Measurements from ENCODE around the gene CD1C. TPM values are rescaled to one million over a fixed set of nuclear protein-coding genes. Genes with fewer than 3 reads are reported as not detected.
A peak's percentile ranks its signal among the peaks of the same experiment; 100 is the strongest.

CD1C gene
- total RNA-seq, 6 donors from 2014 or later: 0.46 to 6.8 (median 3.3) TPM; not detected in 3

GRCh38 chr1:158286487-158286886, 3.2 kb upstream of the CD1C start:
- no peaks in the 10 kb centered on the region for H3K27me3 ChIP-seq
- no peak overlapping the region for H3K4me3 ChIP-seq
- no peaks in the 10 kb centered on the region for H3K36me3 ChIP-seq
- ATAC-seq (ENCODE audit: low FRiP score in 2 of 2): no peak
- DNase-seq: no peak
- H3K9me3 ChIP-seq: no peaks in the 10 kb centered on the region
- 79 to 80% methylated on average over 4 of the region's 4 CpGs for WGBS, 2 donors
- peak overlapping the region in 1 of 4 donors; percentile 56 for H3K27ac ChIP-seq
- TF ChIP-seq POLR2AphosphoS5 (IDR thresholded peaks at IDR 0.05): no peak
- no peak for TF ChIP-seq EP300 (IDR thresholded peaks at IDR 0.05)
- no peak for TF ChIP-seq POLR2A (IDR thresholded peaks at IDR 0.05)
- no peak for TF ChIP-seq CTCF (IDR thresholded peaks at IDR 0.05)
- no peaks in the 10 kb centered on the region for H3K4me1 ChIP-seq

- no peaks in the 10 kb centered on the region for H3K36me3 ChIP-seq
- H3K4me1 ChIP-seq: no peaks in the 10 kb centered on the region
- TF ChIP-seq CTCF (IDR thresholded peaks at IDR 0.05) (no peak), POLR2AphosphoS5 (IDR thresholded peaks at IDR 0.05) (no peak), POLR2A (IDR thresholded peaks at IDR 0.05) (no peak), EP300 (IDR thresholded peaks at IDR 0.05) (no peak)
- H3K27ac ChIP-seq: peak overlapping the region in 1 of 4 donors; percentile 56
- ATAC-seq (ENCODE audit: low FRiP score in 2 of 2) (no peak), DNase-seq (no peak)
- 82 to 89% methylated on average over 1 of the region's 1 CpG for WGBS, 2 donors
- H3K9me3 ChIP-seq: no peaks in the 10 kb centered on the region
- no peaks in the 10 kb centered on the region for H3K27me3 ChIP-seq
- H3K4me3 ChIP-seq: no peak overlapping the region
Measured at GRCh38 chr1:158286941-158287346, 2.8 kb upstream of the CD1C start.

- Histone ChIP-seq H3K9me3 (no peaks in the 10 kb centered on the region), H3K4me1 (no peaks in the 10 kb centered on the region), H3K36me3 (no peaks in the 10 kb centered on the region), H3K27ac (no peak overlapping the region), H3K27me3 (no peaks in the 10 kb centered on the region), H3K4me3 (no peak overlapping the region)
- 60 to 71% methylated on average over 5 of the region's 5 CpGs for WGBS, 2 donors
- no peak for TF ChIP-seq EP300 (IDR thresholded peaks at IDR 0.05)
- no peak for TF ChIP-seq CTCF (IDR thresholded peaks at IDR 0.05)
- no peak for TF ChIP-seq POLR2AphosphoS5 (IDR thresholded peaks at IDR 0.05)
- TF ChIP-seq POLR2A (IDR thresholded peaks at IDR 0.05): no peak
- ATAC-seq (ENCODE audit: low FRiP score in 2 of 2) (peak in 1 of 2 donors; percentile 17), DNase-seq (no peak)
Measured at GRCh38 chr1:158290321-158290844, 660 bp downstream of the CD1C start.

GRCh38 chr1:158295791-158296190, 6.1 kb downstream of the CD1C start:
- TF ChIP-seq CTCF (IDR thresholded peaks at IDR 0.05): no peak
- TF ChIP-seq POLR2AphosphoS5 (IDR thresholded peaks at IDR 0.05): no peak
- no peak for TF ChIP-seq POLR2A (IDR thresholded peaks at IDR 0.05)
- TF ChIP-seq EP300 (IDR thresholded peaks at IDR 0.05): no peak
- no peak overlapping the region for H3K4me3 ChIP-seq
- ATAC-seq (ENCODE audit: low FRiP score in 2 of 2) (peak; percentile 17 to 55), DNase-seq (no peak)
- H3K9me3 ChIP-seq: peaks cover 0 to 2% (median 0%) of the 10 kb centered on the region in 4 donors
- no peaks in the 10 kb centered on the region for H3K36me3 ChIP-seq
- 92 to 94% methylated on average over 2 of the region's 2 CpGs for WGBS, 2 donors
- no peaks in the 10 kb centered on the region for H3K27me3 ChIP-seq
- H3K4me1 ChIP-seq: no peaks in the 10 kb centered on the region
- H3K27ac ChIP-seq: no peak overlapping the region

DNA sequence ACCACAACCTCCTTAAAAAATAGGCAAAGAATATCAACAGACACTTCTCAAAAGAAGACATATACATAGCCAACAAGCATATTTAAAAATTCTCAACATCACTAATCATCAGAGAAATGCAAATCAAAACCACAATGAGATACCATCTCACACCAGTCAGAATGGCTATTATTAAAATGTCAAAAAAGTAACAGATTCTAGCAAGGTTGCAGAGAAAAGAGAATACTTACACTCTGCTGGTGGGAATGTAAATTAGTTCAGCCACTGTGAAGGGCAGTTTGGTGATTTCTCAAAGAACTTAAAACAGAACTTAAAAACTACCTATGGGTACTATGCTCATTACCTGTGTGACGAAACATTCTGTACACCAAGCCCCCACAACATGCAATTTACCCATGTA, 20.9 kb downstream of the CD1C start:
- TF ChIP-seq POLR2A (IDR thresholded peaks at IDR 0.05): no peak
- TF ChIP-seq POLR2AphosphoS5 (IDR thresholded peaks at IDR 0.05): no peak
- TF ChIP-seq EP300 (IDR thresholded peaks at IDR 0.05): no peak
- no peak for TF ChIP-seq CTCF (IDR thresholded peaks at IDR 0.05)
- DNase-seq (no peak), ATAC-seq (ENCODE audit: low FRiP score in 2 of 2) (no peak)
- Histone ChIP-seq H3K9me3 (peaks cover 0 to 7% (median 3%) of the 10 kb centered on the region in 4 donors), H3K27ac (no peak overlapping the region), H3K4me3 (no peak overlapping the region), H3K4me1 (no peaks in the 10 kb centered on the region), H3K36me3 (no peaks in the 10 kb centered on the region), H3K27me3 (no peaks in the 10 kb centered on the region)
- 92 to 100% methylated on average over 1 of the region's 1 CpG for WGBS, 2 donors
